Naive thymus-derived CD8-positive, alpha-beta T cell (primary cell): ENCODE results near the gene ITSN1. TPM values are rescaled to one million over a fixed set of nuclear protein-coding genes. Genes with fewer than 3 reads are reported as not detected.
"Not testable (repeated sequence)": the region's sequence is repeated elsewhere in the genome, so short reads cannot be mapped to it uniquely, and the experiment has no call there.

Source experiments
- ATAC-seq, 2 donors: fragments of 150-1000 bp; cut with Tn5 transposase in 1 of 2; sonication (Bioruptor Pico), chemical (Tn5 transposase) in 1 of 2; 1 replicate in 1 of 2; 2 replicates in 1 of 2; pipeline ENCODE4 v1.10.0; 2021; ENCODE audit warnings: mild to moderate bottlenecking in 2 of 2, moderate library complexity in 2 of 2
- POLR2A ChIA-PET: fragments of 350-600 bp; sonication (Branson Sonifier 250); formaldehyde crosslinking; loops from one replicate; lab custom pipeline; 2021; ENCODE audit warnings: antibody characterized with exemption; lab: Charles Lee
- DNase-seq, 10 donors: peaks; one replicate each; pipeline versions ENCODE4 v3.0.0 to v3.0.0-alpha.2; 2020 to 2022
- H3K27ac Mint-ChIP-seq, 10 donors: one replicate each; pipeline ENCODE4 v1.8.0; 2020 to 2022; ENCODE audit warnings: mild to moderate bottlenecking in 10 of 10, mixed read lengths in 10 of 10, moderate library complexity in 4 of 10, inconsistent platforms in 1 of 10
- H3K27me3 Mint-ChIP-seq, 5 donors: one replicate each; pipeline ENCODE4 v1.8.0; 2021 to 2022; ENCODE audit warnings: mixed read lengths in 5 of 5
- H3K36me3 Mint-ChIP-seq, 3 donors: one replicate each; pipeline ENCODE4 v1.8.0; 2020 to 2022; ENCODE audit warnings: mixed read lengths in 3 of 3, mild to moderate bottlenecking in 2 of 3, inconsistent platforms in 1 of 3
- H3K4me1 Mint-ChIP-seq, 4 donors: one replicate each; pipeline ENCODE4 v1.8.0; 2021 to 2022; ENCODE audit warnings: mixed read lengths in 4 of 4
- H3K4me3 Mint-ChIP-seq, 10 donors: one replicate each; pipeline ENCODE4 v1.8.0; 2020 to 2022; ENCODE audit warnings: mild to moderate bottlenecking in 10 of 10, mixed read lengths in 10 of 10, moderate library complexity in 6 of 10, inconsistent platforms in 1 of 10
- H3K9me3 Mint-ChIP-seq, 9 donors: one replicate each; pipeline ENCODE4 v1.8.0; 2020 to 2022; ENCODE audit warnings: mixed read lengths in 9 of 9, mild to moderate bottlenecking in 3 of 9, inconsistent platforms in 1 of 9, moderate library complexity in 1 of 9
- polyA plus RNA-seq, 3 donors: library from polyadenylated mRNA; unstranded; fragments of 300-500 nt; fragmentation: Illumina TruSeq; gene quantifications; one replicate each; pipeline ENCODE4 v1.2.3, GENCODE V29; 2021
- total RNA-seq, 8 experiments: library from RNA in 2 of 8; stranded (reverse) in 2 of 8; gene quantifications; one replicate each; pipeline ENCODE4 v1.2.3 and lab custom pipeline; 2021 to 2026

Gene ITSN1
- total and polyA plus RNA-seq, 5 experiments from 2014 or later = 0.15 to 4.3 (median 0.88) TPM

- DNase-seq = no peak
- peak overlapping the region; percentile 97 to 99 (median 98) for H3K4me3 Mint-ChIP-seq
- H3K27me3 Mint-ChIP-seq = no peaks in the 10 kb centered on the region
- peak overlapping the region; percentile 96 to 99 (median 98) for H3K27ac Mint-ChIP-seq
- H3K4me1 Mint-ChIP-seq = peaks cover 12 to 37% (median 31%) of the 10 kb centered on the region in 4 donors
- no peaks in the 10 kb centered on the region for H3K9me3 Mint-ChIP-seq
- POLR2A ChIA-PET = interaction anchor here (0.6 to 1.8 kb wide), 4 partner anchors 18 to 282 kb away, joined by 3 to 4 read pairs (median 4); no protein-coding TSS in a partner anchor
- no peak for ATAC-seq
- H3K36me3 Mint-ChIP-seq = peaks cover 0 to 18% (median 0%) of the 10 kb centered on the region in 3 donors
Observed at GRCh38 chr21:33916200-33916567, 273.9 kb downstream of the ITSN1 start.

- Mint-ChIP-seq H3K36me3 (peaks cover 0 to 10% (median 0%) of the 10 kb centered on the region in 3 donors), H3K4me3 (no peak overlapping the region), H3K27me3 (no peaks in the 10 kb centered on the region), H3K27ac (peak overlapping the region in 1 of 10 donors; percentile 62), H3K9me3 (no peaks in the 10 kb centered on the region), H3K4me1 (peaks cover 12 to 34% (median 30%) of the 10 kb centered on the region in 4 donors)
- POLR2A ChIA-PET = no interaction called here
- ATAC-seq (no peak), DNase-seq (no peak)
Observed at GRCh38 chr21:33917421-33917820, 275.1 kb downstream of the ITSN1 start.

- peak; percentile 93 to 97 for ATAC-seq
- POLR2A ChIA-PET = interaction anchor here (0.6 to 3.4 kb wide), 15 partner anchors 9 to 591 kb away, joined by 3 to 56 read pairs (median 5); partner anchors contain the start of genes MRPS6 and SLC5A3
- H3K4me3 Mint-ChIP-seq = peak overlapping the region in 5 of 10 donors; percentile 1 to 68 (median 43)
- H3K4me1 Mint-ChIP-seq = peaks cover 3 to 15% (median 11%) of the 10 kb centered on the region in 4 donors
- peaks cover 0 to 20% (median 0%) of the 10 kb centered on the region in 9 donors for H3K9me3 Mint-ChIP-seq
- H3K27ac Mint-ChIP-seq = peak overlapping the region; percentile 25 to 94 (median 75)
- no peaks in the 10 kb centered on the region for H3K27me3 Mint-ChIP-seq
- DNase-seq = peak; percentile 73 to 93 (median 86)
- H3K36me3 Mint-ChIP-seq = peaks cover 0 to 3% (median 0%) of the 10 kb centered on the region in 3 donors
Observed at GRCh38 chr21:33924079-33924765, 281.9 kb downstream of the ITSN1 start.

- DNase-seq (no peak), ATAC-seq (peak in 1 of 2 donors; percentile 16)
- Mint-ChIP-seq H3K27me3 (no peaks in the 10 kb centered on the region), H3K4me3 (no peak overlapping the region), H3K9me3 (peaks cover 0 to 20% (median 0%) of the 10 kb centered on the region in 9 donors), H3K36me3 (peaks cover 0 to 3% (median 0%) of the 10 kb centered on the region in 3 donors), H3K4me1 (peaks cover 3 to 15% (median 11%) of the 10 kb centered on the region in 4 donors), H3K27ac (peak overlapping the region in 8 of 10 donors; percentile 25 to 94 (median 68))
- POLR2A ChIA-PET = interaction anchor here (0.5 to 3.4 kb wide), 10 partner anchors 13 to 424 kb away, joined by 3 to 56 read pairs (median 8); partner anchors contain the start of genes MRPS6 and SLC5A3
Observed at GRCh38 chr21:33924766-33925100, 282.4 kb downstream of the ITSN1 start.

- ATAC-seq, H3K36me3 Mint-ChIP-seq, POLR2A ChIA-PET, H3K27me3 Mint-ChIP-seq, H3K4me3 Mint-ChIP-seq, H3K27ac Mint-ChIP-seq, DNase-seq: not testable (repeated sequence)
- peaks cover 3 to 15% (median 11%) of the 10 kb centered on the region in 4 donors for H3K4me1 Mint-ChIP-seq
- peaks cover 0 to 20% (median 0%) of the 10 kb centered on the region in 9 donors for H3K9me3 Mint-ChIP-seq
Observed at GRCh38 chr21:33926248-33926647, 283.9 kb downstream of the ITSN1 start.

GRCh38 chr21:33931052-33931798 lies 288.9 kb downstream of the ITSN1 start:
- not testable (repeated sequence) for H3K36me3 Mint-ChIP-seq, H3K27me3 Mint-ChIP-seq, H3K9me3 Mint-ChIP-seq
- H3K27ac Mint-ChIP-seq = peak overlapping the region; percentile 97 to 100 (median 100)
- POLR2A ChIA-PET = interaction anchor here (0.7 to 10.1 kb wide), 12 partner anchors 11 to 179 kb away, joined by 3 to 625 read pairs (median 4); partner anchors contain the start of genes MRPS6 and SLC5A3
- H3K4me3 Mint-ChIP-seq = peak overlapping the region; percentile 92 to 100 (median 98)
- DNase-seq = peak; percentile 42 to 90 (median 78)
- peak; percentile 91 to 94 for ATAC-seq
- H3K4me1 Mint-ChIP-seq = peaks cover 13 to 43% (median 33%) of the 10 kb centered on the region in 4 donors

GRCh38 chr21:33931799-33932390 lies 289.6 kb downstream of the ITSN1 start:
- Mint-ChIP-seq H3K9me3 (peaks cover 0 to 3% (median 0%) of the 10 kb centered on the region in 9 donors), H3K4me1 (peaks cover 17 to 49% (median 40%) of the 10 kb centered on the region in 4 donors), H3K27me3 (no peaks in the 10 kb centered on the region), H3K27ac (peak overlapping the region; percentile 97 to 100 (median 100)), H3K4me3 (peak overlapping the region; percentile 92 to 100 (median 98)), H3K36me3 (peaks cover 0 to 4% (median 2%) of the 10 kb centered on the region in 3 donors)
- POLR2A ChIA-PET = interaction anchor here (0.7 to 10.1 kb wide), 16 partner anchors 8 to 268 kb away, joined by 3 to 625 read pairs (median 4); partner anchors contain the start of genes MRPS6 and SLC5A3
- ATAC-seq = peak; percentile 11 to 24
- peak in 1 of 10 donors; percentile 77 for DNase-seq

- Mint-ChIP-seq H3K27me3 (no peaks in the 10 kb centered on the region), H3K36me3 (peaks cover 0 to 4% (median 2%) of the 10 kb centered on the region in 3 donors), H3K4me3 (peak overlapping the region; percentile 92 to 100 (median 98)), H3K9me3 (peaks cover 0 to 3% (median 0%) of the 10 kb centered on the region in 9 donors), H3K27ac (peak overlapping the region; percentile 97 to 100 (median 100)), H3K4me1 (peaks cover 21 to 58% (median 48%) of the 10 kb centered on the region in 4 donors)
- POLR2A ChIA-PET = interaction anchor here (0.7 to 10.1 kb wide), 10 partner anchors 9 to 267 kb away, joined by 3 to 625 read pairs (median 5); partner anchors contain the start of genes MRPS6 and SLC5A3
- no peak for DNase-seq
- ATAC-seq = no peak
Observed at GRCh38 chr21:33932731-33933130, 290.4 kb downstream of the ITSN1 start.

GRCh38 chr21:33936301-33937038 lies 294.2 kb downstream of the ITSN1 start:
- peaks cover 0 to 1% (median 0%) of the 10 kb centered on the region in 9 donors for H3K9me3 Mint-ChIP-seq
- H3K36me3 Mint-ChIP-seq = peaks cover 3 to 11% (median 9%) of the 10 kb centered on the region in 3 donors
- ATAC-seq (peak; percentile 81), DNase-seq (peak; percentile 31 to 87 (median 70))
- peaks cover 28 to 88% (median 78%) of the 10 kb centered on the region in 4 donors for H3K4me1 Mint-ChIP-seq
- POLR2A ChIA-PET = interaction anchor here (0.7 to 10.1 kb wide), 12 partner anchors 12 to 262 kb away, joined by 3 to 625 read pairs (median 4); partner anchors contain the start of genes MRPS6 and SLC5A3
- H3K27ac Mint-ChIP-seq = peak overlapping the region; percentile 96 to 100 (median 98)
- no peaks in the 10 kb centered on the region for H3K27me3 Mint-ChIP-seq
- peak overlapping the region; percentile 68 to 100 (median 92) for H3K4me3 Mint-ChIP-seq

GRCh38 chr21:33937146-33937545 lies 294.8 kb downstream of the ITSN1 start:
- peak overlapping the region; percentile 47 to 100 (median 92) for H3K4me3 Mint-ChIP-seq
- no peaks in the 10 kb centered on the region for H3K27me3 Mint-ChIP-seq
- peaks cover 0 to 11% (median 9%) of the 10 kb centered on the region in 3 donors for H3K36me3 Mint-ChIP-seq
- POLR2A ChIA-PET = interaction anchor here (0.7 to 10.1 kb wide), 10 partner anchors 12 to 262 kb away, joined by 3 to 625 read pairs (median 4); partner anchors contain the start of genes MRPS6 and SLC5A3
- peaks cover 23 to 84% (median 74%) of the 10 kb centered on the region in 4 donors for H3K4me1 Mint-ChIP-seq
- H3K9me3 Mint-ChIP-seq = no peaks in the 10 kb centered on the region
- ATAC-seq = peak; percentile 27 to 38
- peak overlapping the region; percentile 96 to 100 (median 98) for H3K27ac Mint-ChIP-seq
- DNase-seq = peak in 1 of 10 donors; percentile 31

- H3K4me1 Mint-ChIP-seq = peaks cover 21 to 81% (median 71%) of the 10 kb centered on the region in 4 donors
- H3K36me3 Mint-ChIP-seq = peaks cover 0 to 11% (median 11%) of the 10 kb centered on the region in 3 donors
- POLR2A ChIA-PET = interaction anchor here (0.7 to 10.1 kb wide), 4 partner anchors 13 to 136 kb away, joined by 4 to 625 read pairs (median 9); partner anchors contain the start of genes MRPS6 and SLC5A3
- H3K27me3 Mint-ChIP-seq = no peaks in the 10 kb centered on the region
- ATAC-seq (peak in 1 of 2 donors; percentile 24), DNase-seq (peak in 1 of 10 donors; percentile 33)
- H3K9me3 Mint-ChIP-seq = no peaks in the 10 kb centered on the region
- peak overlapping the region; percentile 96 to 100 (median 98) for H3K27ac Mint-ChIP-seq
- H3K4me3 Mint-ChIP-seq = peak overlapping the region in 8 of 10 donors; percentile 36 to 100 (median 48)
Observed at GRCh38 chr21:33937931-33938339, 295.6 kb downstream of the ITSN1 start.
